HG02970 (cell line): ENCODE data around the gene NANS.

Source experiments
- ATAC-seq: cut with Tn5 transposase; IDR thresholded peaks from one replicate; pipeline ENCODE4 v1.9.1; 2021; ENCODE audit warnings: mild to moderate bottlenecking, moderate library complexity, moderate number of reproducible peaks; ENCODE audit not compliant: unreplicated experiment, low FRiP score

The NANS gene

DNA sequence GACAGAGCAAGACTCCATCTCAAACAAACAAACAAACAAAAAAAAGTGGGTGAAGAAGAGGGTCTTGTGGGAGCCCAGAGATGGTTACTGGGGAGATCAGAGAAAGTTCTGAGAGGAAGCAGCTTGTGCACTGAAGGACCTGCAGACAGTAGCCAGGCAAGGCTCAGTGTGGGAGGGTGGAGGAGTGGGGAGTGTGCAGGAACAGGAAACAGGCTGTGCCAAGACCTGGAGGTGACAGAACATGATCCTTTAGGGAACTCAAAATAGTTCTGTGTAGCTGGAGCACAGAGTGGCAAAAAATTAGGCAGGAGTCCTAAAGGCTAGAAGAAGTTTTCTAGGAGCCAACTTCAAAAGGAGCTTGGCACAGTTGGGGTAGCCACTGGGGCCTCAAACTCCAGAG, 19.2 kb upstream of the NANS start:
- ATAC-seq: no peak

DNA sequence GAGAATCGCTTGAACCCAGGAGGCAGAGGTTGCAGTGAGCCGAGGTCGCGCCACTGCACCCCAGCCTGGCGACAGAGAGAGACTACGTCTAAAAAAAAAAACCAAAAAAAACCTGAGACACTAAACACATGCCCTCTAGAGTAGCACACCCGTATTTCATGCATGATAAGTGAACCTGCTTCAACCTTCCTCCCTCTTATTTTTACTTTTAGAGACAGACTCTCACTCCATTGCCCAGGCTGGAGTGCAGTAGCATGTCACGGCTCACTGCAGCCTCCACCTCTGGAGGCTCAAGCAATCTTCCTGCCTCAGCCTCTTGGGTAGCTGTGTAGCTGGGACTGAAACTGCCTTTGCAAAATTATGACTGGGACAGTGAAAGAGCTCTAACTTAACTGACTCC, 17.6 kb upstream of the NANS start:
- no peak for ATAC-seq

DNA sequence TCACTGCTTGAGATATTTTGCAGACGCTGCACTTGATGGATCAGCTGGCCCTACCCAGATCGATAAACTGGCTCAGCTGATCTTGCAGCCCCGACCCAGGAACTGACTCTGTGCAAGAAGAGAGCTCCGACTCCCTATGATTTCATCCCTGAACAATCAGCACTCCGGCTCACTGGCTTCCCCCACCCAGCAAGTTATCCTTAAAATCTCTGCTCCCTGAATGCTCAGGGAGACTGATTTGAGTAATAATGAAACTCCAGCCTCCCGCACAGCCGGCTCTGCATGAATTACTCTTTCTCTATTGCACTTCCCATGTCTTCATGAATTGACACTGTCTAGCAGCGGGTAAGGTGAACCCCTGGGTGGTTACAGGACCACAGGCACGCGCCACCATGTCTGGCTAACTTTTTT, 16.9 kb upstream of the NANS start:
- no peak for ATAC-seq

DNA sequence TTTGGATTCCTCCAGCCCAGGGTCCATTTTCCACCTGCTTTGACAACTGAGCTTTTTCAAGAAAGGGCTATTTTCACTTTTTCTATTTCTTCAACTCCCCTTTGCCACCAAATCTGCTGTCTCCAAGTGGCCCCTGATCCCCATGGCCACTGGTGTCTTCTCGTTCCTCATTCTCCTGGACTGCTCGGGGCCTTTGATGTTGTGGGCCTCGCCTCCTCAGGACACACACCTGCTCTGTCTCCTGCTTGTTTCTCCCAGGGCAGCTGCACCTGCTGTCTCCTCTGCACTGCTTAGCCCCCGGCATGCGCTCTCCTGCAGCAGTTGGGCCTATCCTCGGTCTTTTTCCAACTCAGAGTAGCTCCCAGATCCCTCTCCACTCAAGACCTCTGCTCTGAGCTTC, 16.3 kb upstream of the NANS start:
- ATAC-seq: no peak

DNA sequence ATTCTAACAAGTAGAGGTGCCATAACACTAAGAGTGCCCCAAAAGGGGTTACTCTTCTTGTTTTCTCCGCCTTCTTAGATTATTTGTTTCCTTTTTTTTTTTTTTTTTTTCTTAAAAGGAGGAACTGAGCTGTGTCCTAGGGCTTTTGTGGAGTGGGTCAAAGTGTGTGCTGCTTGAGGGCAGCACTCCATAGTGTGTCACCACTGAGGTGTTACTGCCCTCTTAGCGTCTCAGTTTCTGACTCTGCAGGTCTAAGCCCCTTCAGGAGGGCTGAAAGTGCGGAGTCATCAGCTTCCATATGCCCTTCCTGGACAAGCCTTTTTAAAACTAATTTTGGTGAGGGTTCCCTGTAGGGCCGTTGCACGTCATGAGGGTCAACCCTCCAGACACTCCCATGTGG, 12.6 kb upstream of the NANS start:
- ATAC-seq: no peak

DNA sequence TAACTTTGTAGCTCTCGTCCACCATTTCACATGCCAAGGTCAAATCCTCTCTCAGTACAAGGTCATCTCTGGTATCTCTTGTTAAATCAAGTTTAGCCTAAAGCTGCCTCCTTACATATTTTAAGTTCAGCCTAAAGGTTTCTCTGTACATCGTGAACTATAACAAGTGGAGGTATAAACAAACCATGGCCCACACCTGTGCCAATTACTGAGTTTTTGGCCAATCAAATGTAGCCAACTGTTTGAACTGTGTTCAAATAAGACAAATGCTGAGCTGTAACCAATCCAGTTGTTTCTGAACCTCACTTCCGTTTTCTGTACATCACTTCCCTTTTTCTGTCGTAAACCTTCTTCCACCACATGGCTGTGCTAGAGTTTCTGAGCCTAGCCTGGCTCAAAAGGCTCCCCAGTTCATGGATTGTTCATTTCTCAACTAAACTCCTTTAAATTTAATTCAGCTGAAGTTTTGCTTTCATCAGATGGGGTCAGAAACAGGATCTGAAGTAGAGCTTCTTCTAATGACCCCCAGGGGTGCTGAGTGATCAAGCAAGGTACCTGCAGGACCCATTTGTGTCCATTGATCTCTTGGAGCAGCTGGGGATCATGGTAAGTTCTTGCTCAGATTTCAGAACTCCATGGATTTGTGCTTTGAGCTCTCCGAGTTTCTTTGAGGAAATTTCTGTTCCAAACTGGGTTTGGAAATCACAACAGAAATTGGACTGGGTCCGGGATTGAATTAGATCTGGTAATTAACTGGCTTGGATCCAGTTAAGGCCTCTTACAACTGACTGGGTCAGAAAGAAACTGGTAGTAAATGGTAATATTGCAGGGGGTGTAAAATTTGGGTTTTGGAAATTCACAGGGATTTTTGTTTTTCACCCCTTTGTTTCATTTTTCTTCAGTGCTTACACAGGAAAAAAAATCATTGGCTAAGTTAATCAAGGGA, 11.0 kb upstream of the NANS start:
- ATAC-seq: no peak

DNA sequence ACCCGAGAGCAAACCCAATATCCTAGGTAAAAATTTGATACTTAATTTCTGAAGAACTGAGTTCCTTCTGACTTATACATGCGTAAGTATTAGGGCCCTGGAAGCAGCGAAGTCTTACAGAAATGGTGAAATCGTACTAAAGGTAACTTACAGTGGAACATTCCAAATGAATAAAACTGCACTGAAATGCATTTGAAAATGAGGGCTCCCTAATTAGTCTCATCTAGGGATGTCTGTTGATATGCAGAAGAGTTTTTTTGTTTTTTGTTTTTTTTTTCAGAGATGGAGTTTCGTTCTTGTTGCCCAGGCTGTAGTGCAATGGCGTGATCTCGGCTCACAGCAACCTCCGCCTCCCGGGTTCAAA, 10.4 kb upstream of the NANS start:
- no peak for ATAC-seq

DNA sequence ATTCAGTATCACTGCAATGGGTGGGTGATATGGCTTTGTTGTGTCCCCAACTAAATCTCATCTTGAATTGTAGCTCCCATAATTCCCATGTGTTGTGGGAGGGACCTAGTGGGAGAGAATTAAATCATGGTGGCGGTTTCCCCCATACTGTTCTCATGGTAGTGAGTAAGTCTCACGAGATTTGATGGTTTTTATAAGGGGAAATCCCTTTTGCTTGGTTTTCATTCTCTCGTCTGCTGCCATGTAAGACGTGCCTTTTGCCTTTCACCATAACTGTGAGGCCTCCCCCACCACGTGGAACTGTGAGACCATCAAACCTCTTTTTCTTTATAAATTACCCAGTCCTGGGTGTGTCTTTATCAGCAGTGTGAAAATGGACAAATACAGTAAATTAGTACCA, 9.5 kb upstream of the NANS start:
- no peak for ATAC-seq

DNA sequence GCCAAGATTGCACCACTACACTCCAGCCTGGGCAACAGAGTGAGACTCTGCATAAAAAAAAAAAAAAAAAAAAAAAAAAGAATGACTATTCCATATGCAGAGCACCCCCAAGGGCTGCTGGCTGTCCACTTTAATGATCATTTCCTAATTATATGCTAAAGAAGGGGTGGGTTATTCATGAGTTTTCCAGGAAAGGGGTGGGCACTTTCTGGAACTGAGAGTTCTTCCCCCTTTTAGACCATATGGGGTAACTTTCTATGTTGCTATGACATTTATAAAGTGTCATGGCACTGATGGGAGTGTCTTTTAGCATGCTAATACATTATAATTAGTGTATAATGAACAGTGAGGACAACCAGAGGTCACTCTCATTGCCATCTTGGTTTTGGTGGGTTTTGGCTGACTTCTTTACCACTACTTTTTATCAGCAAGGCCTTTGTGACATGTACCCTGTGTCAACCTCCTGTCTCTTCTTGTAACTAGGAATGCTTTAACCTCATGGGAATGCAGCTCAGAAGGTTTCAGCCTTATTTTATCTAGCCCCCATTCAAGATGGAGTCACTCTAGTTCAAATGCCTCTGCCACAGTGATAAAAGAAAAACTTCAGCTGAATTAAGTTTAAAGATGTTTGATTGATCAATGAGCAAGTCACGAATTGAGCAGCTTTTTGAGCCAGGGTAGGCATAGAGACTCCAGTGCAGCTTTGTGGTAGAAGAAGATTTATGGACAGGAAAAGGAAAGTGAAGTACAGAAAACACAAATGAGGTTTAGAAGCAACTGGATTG, 7.1 kb upstream of the NANS start:
- ATAC-seq: no peak

DNA sequence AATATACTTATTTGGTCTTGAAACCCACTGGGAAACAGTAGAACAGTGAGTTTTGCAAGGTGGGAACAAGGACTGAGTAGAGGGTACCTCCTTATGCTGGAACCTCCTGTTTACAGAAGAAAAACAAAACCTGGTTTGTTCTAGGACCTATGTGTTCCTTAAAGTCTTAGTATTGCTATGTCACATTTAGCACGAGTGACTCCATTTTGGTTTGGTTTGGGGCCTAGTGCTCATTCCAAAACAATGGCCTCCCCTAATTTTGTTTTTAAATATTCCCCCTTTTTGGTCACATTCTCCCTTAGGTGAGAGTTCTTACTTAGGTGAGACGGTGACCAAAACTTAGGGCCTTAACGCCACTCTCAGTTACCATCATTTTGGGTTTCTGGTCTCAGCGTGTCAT, 6.2 kb upstream of the NANS start:
- ATAC-seq: no peak

DNA sequence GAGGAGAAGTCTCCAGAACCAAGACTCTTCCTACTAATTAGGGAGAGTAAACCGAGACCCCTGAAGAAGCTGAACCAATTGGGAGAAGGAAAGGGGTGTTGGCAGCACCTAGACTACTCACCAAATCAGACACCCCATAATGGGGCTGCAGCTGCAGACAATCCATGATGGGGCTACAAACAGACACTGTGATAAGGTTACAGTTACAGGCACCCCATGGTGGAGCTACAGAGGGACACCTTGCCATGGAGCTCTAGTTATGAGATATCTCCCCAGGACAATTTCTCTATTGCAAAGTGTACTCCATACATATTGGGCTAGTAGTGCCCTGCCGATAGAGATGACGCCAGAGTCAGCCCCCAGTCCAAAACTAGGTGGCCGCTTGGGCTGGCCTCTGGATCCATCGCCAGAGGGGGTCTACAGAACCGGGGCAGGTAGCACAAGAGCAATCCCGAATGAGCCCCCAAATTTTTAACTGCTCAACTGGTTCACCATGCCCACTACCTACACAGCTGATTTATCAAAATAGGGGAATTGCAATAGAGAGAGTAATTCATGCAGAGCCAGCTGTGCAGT, 2.1 kb upstream of the NANS start:
- ATAC-seq: no peak

DNA sequence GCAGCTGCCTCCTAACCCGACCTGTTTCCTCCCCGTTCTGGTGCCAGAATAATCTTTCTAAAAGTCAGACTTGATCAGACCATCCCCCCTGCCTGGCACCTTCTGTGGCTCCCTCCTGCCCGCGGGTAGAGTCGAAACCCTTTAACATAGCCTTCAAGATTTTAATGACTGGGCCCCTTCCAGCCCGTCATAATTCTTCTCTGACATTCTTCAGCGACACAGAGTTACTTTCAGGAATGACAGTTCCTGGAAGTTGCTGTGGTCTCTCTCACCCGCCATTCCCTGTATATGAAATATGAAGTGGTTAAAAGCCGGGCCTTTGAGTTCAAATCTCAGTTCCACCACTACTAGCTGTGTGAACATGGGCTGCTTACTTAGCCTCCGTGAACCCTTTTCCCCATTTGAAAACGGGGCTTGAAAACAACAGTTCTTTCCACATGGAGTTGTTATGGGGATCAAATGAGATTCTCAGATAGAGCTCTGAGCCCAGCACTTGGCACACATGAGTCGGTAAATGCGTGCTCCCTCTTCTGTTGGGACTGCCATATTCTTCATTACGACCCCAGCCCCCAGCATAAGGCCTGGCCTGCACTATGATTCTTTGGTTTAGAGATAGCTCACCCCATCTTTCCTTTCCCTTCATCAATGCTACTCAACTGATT, 737 bp downstream of the NANS start:
- ATAC-seq: no peak

DNA sequence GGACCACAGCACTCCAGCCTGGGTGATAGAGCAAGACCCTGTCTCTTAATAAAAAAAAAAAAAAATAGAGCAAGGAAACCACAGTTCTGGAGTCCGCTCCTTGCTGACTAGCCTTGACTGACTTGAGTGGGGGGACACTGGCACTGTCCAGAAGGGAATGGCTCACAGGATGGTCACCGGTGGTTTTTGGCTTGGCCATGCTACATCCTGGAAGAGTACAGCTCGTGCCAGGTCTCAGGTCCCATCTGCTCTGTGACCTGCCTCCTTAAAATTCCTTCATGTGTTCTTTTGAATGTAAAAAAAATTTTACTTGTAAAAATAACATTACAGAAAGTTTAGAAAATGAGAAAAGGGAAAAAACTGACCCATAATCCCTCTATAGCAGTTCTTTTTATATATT, 5.6 kb downstream of the NANS start:
- no peak for ATAC-seq

DNA sequence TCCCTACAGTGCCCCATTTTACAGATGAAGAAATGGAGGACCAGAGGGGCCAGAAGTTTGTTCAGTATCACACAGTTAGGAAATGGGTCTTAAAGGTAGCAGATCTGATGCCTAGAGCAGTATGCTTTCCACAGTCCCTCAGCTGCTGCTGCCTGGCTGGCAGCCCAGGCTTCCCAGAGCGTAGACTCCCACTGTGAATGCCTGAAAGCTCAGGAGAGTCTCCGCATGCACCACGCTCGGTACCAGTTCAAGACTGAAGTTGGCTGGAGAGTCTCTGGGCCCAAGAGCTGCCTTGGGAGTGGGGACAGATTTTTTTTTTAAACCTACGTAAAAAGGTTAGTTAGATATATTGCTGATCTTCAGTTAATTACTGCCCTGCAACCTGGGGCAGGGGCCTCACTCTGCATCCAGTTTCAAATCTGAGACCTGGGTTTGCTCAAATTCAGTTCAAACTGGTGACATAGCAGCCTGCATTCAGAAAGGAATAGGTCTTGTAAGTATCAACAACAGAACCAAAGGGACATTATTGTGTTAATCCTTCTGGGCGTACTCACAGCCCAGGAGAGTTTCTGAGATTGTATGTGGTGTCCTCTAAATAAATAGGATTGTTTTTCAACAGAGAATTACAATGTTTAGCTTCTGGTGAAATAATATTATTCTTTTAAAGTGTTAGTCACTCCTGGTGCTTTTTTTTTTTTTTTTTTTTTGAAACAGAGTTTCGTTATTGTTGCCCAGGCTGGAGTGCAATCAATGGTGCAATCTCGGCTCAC, 8.3 kb downstream of the NANS start:
- no peak for ATAC-seq

DNA sequence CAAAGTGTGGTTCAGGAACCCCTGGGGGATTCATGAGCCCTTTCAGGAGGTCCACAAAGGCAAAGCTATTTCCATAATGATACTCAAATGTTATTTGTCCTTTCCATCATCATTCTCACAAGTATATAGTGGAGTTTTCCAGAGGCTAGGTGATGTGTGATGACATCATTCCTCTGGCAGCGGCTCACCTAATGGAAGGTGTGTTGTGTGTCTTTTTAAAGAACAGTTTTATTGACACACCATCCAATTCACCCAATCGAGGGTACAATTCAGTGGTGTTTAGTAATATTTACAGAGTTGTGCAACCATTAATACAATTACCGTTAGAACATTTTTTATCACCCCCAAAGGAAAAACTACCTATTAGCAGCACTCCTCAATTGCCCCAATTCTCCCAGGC, 9.7 kb downstream of the NANS start:
- no peak for ATAC-seq

DNA sequence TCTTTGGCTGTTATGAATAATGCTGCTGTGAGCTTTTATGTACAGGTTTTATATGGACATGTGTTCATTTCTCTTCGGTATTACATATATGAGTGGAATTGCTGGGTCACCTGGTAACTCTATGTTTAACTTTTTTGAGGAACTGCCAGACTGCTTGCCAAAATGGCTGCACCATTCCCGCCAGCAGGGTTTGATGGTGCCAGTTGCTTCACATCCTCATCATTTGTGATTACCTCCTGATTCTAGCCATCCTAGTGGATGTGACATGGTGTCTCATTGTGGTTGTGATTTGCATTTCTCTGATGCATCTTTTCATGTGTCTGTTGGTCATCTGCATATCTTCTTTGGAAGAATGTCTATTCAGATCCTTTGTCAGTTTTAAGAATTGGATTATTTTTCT, 10.7 kb downstream of the NANS start:
- ATAC-seq: no peak

DNA sequence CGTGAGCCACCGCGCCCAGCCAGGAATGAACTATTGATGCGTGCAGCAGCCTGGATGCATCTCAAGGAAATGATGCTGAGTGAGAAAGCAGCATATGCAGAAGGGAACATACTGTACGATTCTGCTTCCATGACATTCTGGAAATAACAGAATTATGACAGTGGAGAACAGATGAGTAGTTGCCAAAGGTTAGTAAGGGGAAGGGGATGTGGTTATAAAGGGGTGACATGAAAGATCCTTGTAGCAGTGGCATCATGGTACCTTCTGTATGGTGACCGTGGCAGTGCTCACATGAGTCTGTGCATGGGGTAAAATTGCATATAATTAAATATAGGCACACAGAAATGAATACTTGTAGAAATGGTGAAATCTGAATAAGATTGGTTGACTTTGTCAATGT, 13.0 kb downstream of the NANS start:
- ATAC-seq: no peak

DNA sequence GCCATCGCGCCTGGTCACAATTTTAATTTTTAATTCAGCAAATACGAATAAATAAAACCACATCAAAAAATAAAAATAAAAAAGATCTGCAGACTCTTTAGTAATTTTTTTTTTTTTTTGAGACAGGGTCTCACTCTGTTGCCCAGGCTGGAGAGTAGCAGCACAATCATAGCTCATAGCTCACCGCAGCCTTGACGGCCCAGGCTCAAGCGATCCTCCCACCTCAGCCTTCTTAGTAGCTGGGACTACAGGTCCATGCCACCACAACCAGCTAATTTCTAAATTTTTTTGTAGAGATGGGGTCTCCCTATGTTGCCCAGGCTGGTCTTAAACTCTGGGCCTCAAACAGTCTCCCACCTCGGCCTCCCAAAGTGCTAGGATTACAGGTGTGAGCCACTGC, 14.2 kb downstream of the NANS start:
- no peak for ATAC-seq

DNA sequence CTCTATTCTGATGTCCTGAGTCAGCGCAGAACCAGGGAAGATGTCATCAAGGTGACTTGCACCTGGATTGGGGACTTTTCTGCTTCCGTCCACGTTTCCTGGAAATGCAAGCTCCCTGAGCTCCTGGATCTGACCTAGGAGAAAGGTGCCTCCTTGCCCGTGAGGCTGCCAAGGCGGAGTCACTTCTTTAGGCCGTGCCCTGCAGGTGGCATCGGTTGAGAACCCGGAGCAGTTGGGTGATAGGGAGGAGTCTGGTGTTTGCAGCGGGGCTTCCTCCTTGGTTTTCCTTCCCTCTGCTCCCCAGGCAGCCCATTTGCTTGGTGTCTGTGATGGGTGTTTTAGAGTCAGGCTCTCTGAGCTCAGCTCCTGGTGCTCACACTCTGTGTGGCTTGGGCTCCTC, 15.2 kb downstream of the NANS start:
- ATAC-seq: no peak
